GM23338 (cell line): Measurements from ENCODE around the gene HCK.

ENCODE experiments used
- EZH2 ChIP-seq: fragments of 200-600 bp; sonication (generic); IDR thresholded peaks from one replicate; pipeline ENCODE4 v1.8.0; 2017; ENCODE audit warnings: antibody characterized with exemption, mild to moderate bottlenecking, low read depth; ENCODE audit not compliant: unreplicated experiment
- JUNB ChIP-seq: IDR thresholded peaks from one replicate; pipeline ENCODE4 v1.6.1; 2016; ENCODE audit warnings: antibody characterized with exemption; ENCODE audit not compliant: unreplicated experiment
- POLR2AphosphoS5 ChIP-seq: IDR thresholded peaks from 2 replicates; pipeline ENCODE4 v1.6.1; 2016; ENCODE audit warnings: antibody characterized with exemption, low read depth
- ZNF331 ChIP-seq: fragments of 250-450 bp; sonication (Bioruptor Pico); IDR thresholded peaks from 2 replicates; pipeline ENCODE4 v1.5.0; 2020; ENCODE audit warnings: low read depth, mild to moderate bottlenecking, moderate library complexity
- TF ChIP-seq, protein P1 (sequence below), 2 experiments: fragments of 200-600 bp in 1 of 2; sonication (generic) in 1 of 2; conservative IDR thresholded peaks; 2 replicates each; pipeline versions ENCODE4 v1.5.1 to v1.6.1; 2016 to 2017; ENCODE audit warnings: antibody characterized with exemption in 2 of 2, low read depth in 2 of 2, mild to moderate bottlenecking in 2 of 2, moderate library complexity in 1 of 2
- TF ChIP-seq, protein P2 (sequence below): IDR thresholded peaks from one replicate; pipeline ENCODE4 v1.6.1; 2018; ENCODE audit warnings: antibody characterized with exemption; ENCODE audit not compliant: unreplicated experiment
- TF ChIP-seq, protein P3 (sequence below): IDR thresholded peaks from 2 replicates; pipeline ENCODE4 v1.6.1; 2016; ENCODE audit warnings: antibody characterized with exemption

DNA sequence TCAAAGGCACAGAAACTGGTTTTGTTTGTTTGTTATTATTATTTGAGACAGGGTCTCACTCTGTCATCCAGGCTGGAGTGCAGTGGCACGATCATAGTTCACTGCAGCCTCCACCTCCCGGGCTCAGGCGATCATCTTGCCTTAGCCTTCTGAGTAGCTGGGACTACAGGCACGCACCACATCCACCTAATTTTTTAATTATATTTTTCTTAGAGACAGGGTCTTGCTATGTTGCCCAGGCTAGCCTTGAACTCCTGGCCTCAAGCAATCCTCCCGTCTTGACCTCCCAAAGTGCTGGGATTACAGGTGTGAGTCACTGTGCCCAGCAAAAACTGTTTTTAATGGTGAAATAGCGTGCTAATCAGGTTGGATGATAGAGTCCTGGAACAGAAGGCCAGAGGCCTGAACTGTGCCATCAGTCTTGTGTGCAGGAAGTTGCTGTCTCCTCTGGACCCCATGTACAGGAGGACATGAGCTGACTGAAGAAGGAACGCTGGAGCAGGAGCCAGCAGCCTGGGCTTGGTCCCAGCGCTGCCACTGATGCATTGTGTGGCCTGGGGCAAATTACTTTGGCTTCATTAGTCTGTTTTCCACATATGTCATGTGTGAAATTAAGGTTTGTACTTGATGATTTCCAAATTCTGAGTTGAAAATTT is 62.4 kb downstream of the HCK start:
- TF ChIP-seq, protein P1, sequence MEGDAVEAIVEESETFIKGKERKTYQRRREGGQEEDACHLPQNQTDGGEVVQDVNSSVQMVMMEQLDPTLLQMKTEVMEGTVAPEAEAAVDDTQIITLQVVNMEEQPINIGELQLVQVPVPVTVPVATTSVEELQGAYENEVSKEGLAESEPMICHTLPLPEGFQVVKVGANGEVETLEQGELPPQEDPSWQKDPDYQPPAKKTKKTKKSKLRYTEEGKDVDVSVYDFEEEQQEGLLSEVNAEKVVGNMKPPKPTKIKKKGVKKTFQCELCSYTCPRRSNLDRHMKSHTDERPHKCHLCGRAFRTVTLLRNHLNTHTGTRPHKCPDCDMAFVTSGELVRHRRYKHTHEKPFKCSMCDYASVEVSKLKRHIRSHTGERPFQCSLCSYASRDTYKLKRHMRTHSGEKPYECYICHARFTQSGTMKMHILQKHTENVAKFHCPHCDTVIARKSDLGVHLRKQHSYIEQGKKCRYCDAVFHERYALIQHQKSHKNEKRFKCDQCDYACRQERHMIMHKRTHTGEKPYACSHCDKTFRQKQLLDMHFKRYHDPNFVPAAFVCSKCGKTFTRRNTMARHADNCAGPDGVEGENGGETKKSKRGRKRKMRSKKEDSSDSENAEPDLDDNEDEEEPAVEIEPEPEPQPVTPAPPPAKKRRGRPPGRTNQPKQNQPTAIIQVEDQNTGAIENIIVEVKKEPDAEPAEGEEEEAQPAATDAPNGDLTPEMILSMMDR (conservative IDR thresholded peaks at IDR 0.05; ENCODE audit: low read depth in 2 of 2), result no peak
- TF ChIP-seq, protein P2, sequence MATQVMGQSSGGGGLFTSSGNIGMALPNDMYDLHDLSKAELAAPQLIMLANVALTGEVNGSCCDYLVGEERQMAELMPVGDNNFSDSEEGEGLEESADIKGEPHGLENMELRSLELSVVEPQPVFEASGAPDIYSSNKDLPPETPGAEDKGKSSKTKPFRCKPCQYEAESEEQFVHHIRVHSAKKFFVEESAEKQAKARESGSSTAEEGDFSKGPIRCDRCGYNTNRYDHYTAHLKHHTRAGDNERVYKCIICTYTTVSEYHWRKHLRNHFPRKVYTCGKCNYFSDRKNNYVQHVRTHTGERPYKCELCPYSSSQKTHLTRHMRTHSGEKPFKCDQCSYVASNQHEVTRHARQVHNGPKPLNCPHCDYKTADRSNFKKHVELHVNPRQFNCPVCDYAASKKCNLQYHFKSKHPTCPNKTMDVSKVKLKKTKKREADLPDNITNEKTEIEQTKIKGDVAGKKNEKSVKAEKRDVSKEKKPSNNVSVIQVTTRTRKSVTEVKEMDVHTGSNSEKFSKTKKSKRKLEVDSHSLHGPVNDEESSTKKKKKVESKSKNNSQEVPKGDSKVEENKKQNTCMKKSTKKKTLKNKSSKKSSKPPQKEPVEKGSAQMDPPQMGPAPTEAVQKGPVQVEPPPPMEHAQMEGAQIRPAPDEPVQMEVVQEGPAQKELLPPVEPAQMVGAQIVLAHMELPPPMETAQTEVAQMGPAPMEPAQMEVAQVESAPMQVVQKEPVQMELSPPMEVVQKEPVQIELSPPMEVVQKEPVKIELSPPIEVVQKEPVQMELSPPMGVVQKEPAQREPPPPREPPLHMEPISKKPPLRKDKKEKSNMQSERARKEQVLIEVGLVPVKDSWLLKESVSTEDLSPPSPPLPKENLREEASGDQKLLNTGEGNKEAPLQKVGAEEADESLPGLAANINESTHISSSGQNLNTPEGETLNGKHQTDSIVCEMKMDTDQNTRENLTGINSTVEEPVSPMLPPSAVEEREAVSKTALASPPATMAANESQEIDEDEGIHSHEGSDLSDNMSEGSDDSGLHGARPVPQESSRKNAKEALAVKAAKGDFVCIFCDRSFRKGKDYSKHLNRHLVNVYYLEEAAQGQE, result no peak
- TF ChIP-seq JUNB (no peak), EZH2 (no peak), ZNF331 (CRISPR knock-in tag) (no peak), POLR2AphosphoS5 (no peak)
- TF ChIP-seq, protein P3, sequence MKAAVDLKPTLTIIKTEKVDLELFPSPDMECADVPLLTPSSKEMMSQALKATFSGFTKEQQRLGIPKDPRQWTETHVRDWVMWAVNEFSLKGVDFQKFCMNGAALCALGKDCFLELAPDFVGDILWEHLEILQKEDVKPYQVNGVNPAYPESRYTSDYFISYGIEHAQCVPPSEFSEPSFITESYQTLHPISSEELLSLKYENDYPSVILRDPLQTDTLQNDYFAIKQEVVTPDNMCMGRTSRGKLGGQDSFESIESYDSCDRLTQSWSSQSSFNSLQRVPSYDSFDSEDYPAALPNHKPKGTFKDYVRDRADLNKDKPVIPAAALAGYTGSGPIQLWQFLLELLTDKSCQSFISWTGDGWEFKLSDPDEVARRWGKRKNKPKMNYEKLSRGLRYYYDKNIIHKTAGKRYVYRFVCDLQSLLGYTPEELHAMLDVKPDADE, result no peak
